Thyroid gland (tissue), 4 donors: ENCODE measurements around the gene GRAMD1B.

Experiments used
- CTCF ChIP-seq, 6 experiments: fragments of 200-600 bp in 3 of 6; fragments of 450-650 bp in 3 of 6; sonication (generic) in 3 of 6; IDR thresholded peaks; one replicate each; pipeline ENCODE4 v1.5.1; 2016 to 2019; ENCODE audit warnings: antibody characterized with exemption in 6 of 6, mild to moderate bottlenecking in 2 of 6, inconsistent platforms in 1 of 6, moderate library complexity in 1 of 6
- POLR2A ChIP-seq, 2 donors: fragments of 450-650 bp; IDR thresholded peaks; one replicate each; pipeline ENCODE4 v1.6.1; 2017; ENCODE audit warnings: antibody characterized with exemption in 2 of 2, mild to moderate bottlenecking in 2 of 2, moderate library complexity in 1 of 2

- TF ChIP-seq CTCF (IDR thresholded peaks at IDR 0.05) (no peak), POLR2A (IDR thresholded peaks at IDR 0.05) (no peak)
Observed at GRCh38 chr11:123561431-123561800, 131.3 kb downstream of the GRAMD1B start.
